HEK293T (cell line): Measurements from ENCODE around the gene HRG.

Experiments used
- BHLHE40 ChIP-seq: fragments of 450-650 bp; IDR thresholded peaks from 2 replicates; pipeline ENCODE4 v1.6.1; 2016; ENCODE audit warnings: mild to moderate bottlenecking, moderate library complexity, borderline replicate concordance
- ELF4 ChIP-seq: fragments of 450-650 bp; IDR thresholded peaks from 2 replicates; pipeline ENCODE4 v1.6.1; 2017; ENCODE audit warnings: antibody characterized with exemption
- FOXA1 ChIP-seq: fragments of 450-650 bp; IDR thresholded peaks from 2 replicates; pipeline ENCODE4 v1.6.1; 2016; ENCODE audit warnings: mild to moderate bottlenecking
- FOXM1 ChIP-seq: fragments of 450-650 bp; IDR thresholded peaks from 2 replicates; pipeline ENCODE4 v1.6.1; 2017; ENCODE audit warnings: mild to moderate bottlenecking, borderline replicate concordance
- HDGF ChIP-seq: fragments of 450-650 bp; IDR thresholded peaks from 2 replicates; pipeline ENCODE4 v1.6.1; 2017; ENCODE audit warnings: antibody characterized with exemption, borderline replicate concordance
- L3MBTL2 ChIP-seq: fragments of 450-650 bp; conservative IDR thresholded peaks from 2 replicates; pipeline ENCODE4 v1.6.1; 2016; ENCODE audit warnings: mild to moderate bottlenecking
- SP1 ChIP-seq: fragments of 450-650 bp; IDR thresholded peaks from 2 replicates; pipeline ENCODE4 v1.6.1; 2017
- SUZ12 ChIP-seq: fragments of 450-650 bp; IDR thresholded peaks from 2 replicates; pipeline ENCODE4 v1.6.1; 2016; ENCODE audit warnings: mild to moderate bottlenecking
- TARDBP ChIP-seq: fragments of 450-650 bp; IDR thresholded peaks from 2 replicates; pipeline ENCODE4 v1.6.1; 2016

- TF ChIP-seq SUZ12 (no peak), BHLHE40 (no peak), L3MBTL2 (no peak), SP1 (no peak), HDGF (no peak), FOXA1 (no peak), TARDBP (no peak), FOXM1 (no peak), ELF4 (no peak)
Measured at GRCh38 chr3:186643493-186643892, 22.3 kb upstream of the HRG start.
